ENCODE data around the gene RALGAPA1. TPM values are rescaled to one million over a fixed set of nuclear protein-coding genes. Genes with fewer than 3 reads are reported as not detected.

The RALGAPA1 gene
- total and polyA plus RNA-seq, 2 of the 13 experiments (the other 11 are each of a cell fraction or from before 2014, with no cell fraction given) = 65.0 to 89.2 TPM

DNA sequence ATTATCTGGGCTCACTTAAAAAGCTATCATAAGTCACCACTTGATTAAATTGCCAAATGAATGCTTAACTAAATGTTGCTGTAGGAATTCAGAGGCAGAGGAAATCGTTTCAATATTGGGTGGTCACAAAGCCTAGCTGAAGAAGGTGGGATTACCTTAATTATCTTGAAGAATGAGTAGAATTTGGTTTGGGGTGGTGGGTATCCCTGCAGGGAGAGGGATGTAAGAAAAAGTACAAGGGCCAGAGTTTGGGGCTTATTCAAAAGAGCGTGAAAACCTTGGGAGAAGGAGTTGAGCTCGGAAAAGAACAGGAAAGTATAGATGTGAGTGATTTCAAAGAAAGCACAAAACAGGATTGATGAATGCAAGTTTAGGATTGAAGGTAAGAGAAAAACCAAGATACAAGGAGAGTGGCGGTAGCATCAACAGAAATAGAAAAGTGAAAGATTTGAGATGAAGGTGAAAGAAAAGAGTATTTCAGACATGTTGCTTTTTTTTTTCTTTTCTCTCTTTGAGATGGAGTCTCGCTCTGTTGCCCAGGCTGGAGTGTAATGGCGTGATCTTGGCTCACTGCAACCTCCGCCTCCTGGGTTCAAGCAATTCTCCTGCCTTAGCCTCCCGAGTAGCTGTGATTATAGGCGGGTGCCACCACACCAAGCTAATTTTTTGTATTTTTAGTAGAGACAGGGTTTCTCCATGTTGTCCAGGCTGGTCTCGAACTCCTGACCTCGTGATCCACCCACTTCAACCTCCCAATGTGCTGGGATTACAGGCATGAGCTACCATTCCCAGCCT lies 18.8 kb upstream of the RALGAPA1 start (continued):
- TF ChIP-seq, protein P1, sequence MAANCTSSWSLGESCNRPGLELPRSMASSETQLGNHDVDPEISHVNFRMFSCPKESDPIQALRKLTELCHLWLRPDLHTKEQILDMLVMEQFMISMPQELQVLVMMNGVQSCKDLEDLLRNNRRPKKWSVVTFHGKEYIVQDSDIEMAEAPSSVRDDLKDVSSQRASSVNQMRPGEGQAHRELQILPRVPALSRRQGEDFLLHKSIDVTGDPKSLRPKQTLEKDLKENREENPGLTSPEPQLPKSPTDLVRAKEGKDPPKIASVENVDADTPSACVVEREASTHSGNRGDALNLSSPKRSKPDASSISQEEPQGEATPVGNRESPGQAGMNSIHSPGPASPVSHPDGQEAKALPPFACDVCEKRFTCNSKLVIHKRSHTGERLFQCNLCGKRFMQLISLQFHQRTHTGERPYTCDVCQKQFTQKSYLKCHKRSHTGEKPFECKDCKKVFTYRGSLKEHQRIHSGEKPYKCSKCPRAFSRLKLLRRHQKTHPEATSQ (CRISPR knock-in tag; IDR thresholded peaks at IDR 0.05; ENCODE audit: borderline replicate concordance) = 0 out of 2 replicates have a peak, but pooled peaks have one; percentile 45
- TF ChIP-seq ZNF615 (CRISPR knock-in tag; IDR thresholded peaks at IDR 0.05; ENCODE audit: borderline replicate concordance) (0 out of 2 replicates have a peak, but pooled peaks have one; percentile 2), BRD4 (CRISPR knock-in tag; IDR thresholded peaks at IDR 0.05) (no peak)

DNA sequence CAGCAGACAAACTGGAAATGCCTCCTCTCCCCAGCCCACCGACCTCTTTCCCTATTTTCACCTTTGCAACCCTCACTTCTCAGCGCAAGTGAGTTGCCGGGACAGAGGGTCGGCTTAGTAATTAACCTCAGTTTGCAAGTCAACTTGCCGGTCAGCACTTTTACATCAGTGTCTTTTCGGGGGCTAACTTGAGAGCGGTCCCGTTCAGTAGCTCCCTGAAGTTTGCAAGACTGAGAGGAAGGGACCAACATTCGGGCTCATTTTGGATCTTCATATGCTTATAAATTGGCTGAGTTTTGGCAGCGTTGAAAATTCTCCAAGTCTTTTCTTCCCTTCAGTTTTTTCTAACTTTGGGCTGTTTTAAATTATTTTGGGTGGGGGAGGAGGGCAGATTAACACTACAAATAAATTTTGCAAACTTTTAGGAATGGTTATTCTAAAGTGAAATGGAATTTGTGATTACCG lies 17.9 kb upstream of the RALGAPA1 start:
- Histone ChIP-seq H3K27ac (ENCODE audit: extremely low read length, insufficient read depth, low read length) (peak overlapping the region; percentile 95), H3K9ac (ENCODE audit: insufficient read depth, low read depth, low read length) (peak overlapping the region; percentile 97), H3K4me2 (ENCODE audit: low read depth, low read length) (peak overlapping the region; percentile 83), H3K36me3 (replicated peaks in 1 of 2; ENCODE audit: control insufficient read depth in 1 of 2, insufficient read depth in 2 of 2, low read length in 2 of 2) (peaks cover 6 to 7% of the 10 kb centered on the region in 2 experiments; a peak in 3 of 5 replicates), H3K9me3 (ENCODE audit: low read length) (no peaks in the 10 kb centered on the region), H2AFZ (ENCODE audit: low read length) (peak overlapping the region; percentile 65), H3K27me3 (ENCODE audit: control insufficient read depth in 1 of 2, insufficient read depth in 2 of 2, low read length in 2 of 2) (no peaks in the 10 kb centered on the region; a peak in 1 of 5 replicates), H3K4me3 (replicated peaks in 1 of 3; ENCODE audit: insufficient read depth in 1 of 3, low read depth in 2 of 3, low read length in 3 of 3) (peak overlapping the region; percentile 78 to 99 (median 95)), H3K4me1 (ENCODE audit: insufficient read depth, low read length) (peaks cover 40% of the 10 kb centered on the region), H4K20me1 (ENCODE audit: insufficient read depth, low read length) (no peaks in the 10 kb centered on the region), H3K79me2 (ENCODE audit: insufficient read depth, low read length) (peaks cover 18% of the 10 kb centered on the region)
- no peak for FAIRE-seq
- in situ Hi-C loops (cut with HindIII; ENCODE audit: extremely low pct_ligation_motif_present, low pct_unique_long_range_greater_than_20kb) (no loop called here), intact Hi-C loops (cut with micrococcal nuclease; ENCODE audit: unreplicated experiment) (loop anchor here (1.0 kb wide), 2 partner anchors 18 to 492 kb away; partner anchors contain the start of gene RALGAPA1)
- ATAC-seq = no peak; the same call in 1 of the 3 replicates
- under 1% methylated on average over 11 of the region's 11 CpGs for WGBS (ENCODE audit: low lambda C conversion rate)
- no TSS peak for BruUV-seq (replicated peaks)
- ChIA-PET POLR2A (interaction anchor here (0.6 to 3.0 kb wide), 21 partner anchors 8 to 1792 kb away, joined by 3 to 81 read pairs (median 4); partner anchors contain the start of genes MBIP, MIPOL1, PPP2R3C and PRORP), CTCF (ENCODE audit: low intra/inter-chr PET ratio, low total read pairs) (interaction anchor here (1.2 kb wide), 1 partner anchor 21 kb away, joined by 3 read pairs; no protein-coding TSS in a partner anchor)
- no peak for DNase-seq (ENCODE audit: low spot score)
- TF ChIP-seq SNAI1 (CRISPR knock-in tag; IDR thresholded peaks at IDR 0.05; ENCODE audit: borderline replicate concordance) = 0 out of 2 replicates have a peak, but pooled peaks have one; percentile 85
- no peak; the same call in 1 of the 2 replicates for TF ChIP-seq HOXA5 (CRISPR knock-in tag; IDR thresholded peaks at IDR 0.05)
- no peak for TF ChIP-seq ZSCAN30 (CRISPR knock-in tag; IDR thresholded peaks at IDR 0.05)
- TF ChIP-seq SMAD9 (CRISPR knock-in tag; IDR thresholded peaks at IDR 0.05) = 0 out of 2 replicates have a peak, but pooled peaks have one; percentile 7
- no peak for TF ChIP-seq SOX5 (CRISPR knock-in tag; IDR thresholded peaks at IDR 0.05; ENCODE audit: borderline replicate concordance)
- TF ChIP-seq EP300 (IDR thresholded peaks at IDR 0.05; ENCODE audit: low read depth in 2 of 2, low read length in 2 of 2) = no peak
- no peak for TF ChIP-seq EP300 (CRISPR knock-in tag; IDR thresholded peaks at IDR 0.05; ENCODE audit: borderline replicate concordance)
- peak; percentile 10; the same call in 1 of the 2 replicates for TF ChIP-seq THYN1 (CRISPR knock-in tag; IDR thresholded peaks at IDR 0.05; ENCODE audit: borderline replicate concordance, low read depth)
- TF ChIP-seq NPAS2 (CRISPR knock-in tag; IDR thresholded peaks at IDR 0.05; ENCODE audit: borderline replicate concordance) = no peak
- TF ChIP-seq HNF4G (IDR thresholded peaks at IDR 0.05; ENCODE audit: borderline replicate concordance, low read depth, low read length) = 0 out of 2 replicates have a peak, but pooled peaks have one; percentile 1
- TF ChIP-seq HNF4G (CRISPR knock-in tag; IDR thresholded peaks at IDR 0.05; ENCODE audit: borderline replicate concordance, low read depth) = no peak
- TF ChIP-seq ZBTB3 (CRISPR knock-in tag; IDR thresholded peaks at IDR 0.05; ENCODE audit: borderline replicate concordance, low read depth) = 0 out of 2 replicates have a peak, but pooled peaks have one; percentile 26
- no peak for TF ChIP-seq NFRKB (IDR thresholded peaks at IDR 0.05)
- peak; percentile 21; the same call in 1 of the 2 replicates for TF ChIP-seq MYNN (CRISPR knock-in tag; IDR thresholded peaks at IDR 0.05; ENCODE audit: low read depth)
- peak; percentile 70 for TF ChIP-seq MAFF (IDR thresholded peaks at IDR 0.05; ENCODE audit: low read depth, low read length)
- no peak for TF ChIP-seq ZSCAN25 (CRISPR knock-in tag; IDR thresholded peaks at IDR 0.05)
- TF ChIP-seq ZSCAN31 (CRISPR knock-in tag; IDR thresholded peaks at IDR 0.05; ENCODE audit: low read depth) = 0 out of 2 replicates have a peak, but pooled peaks have one; percentile 22
- no peak for TF ChIP-seq ZBTB7B (CRISPR knock-in tag; IDR thresholded peaks at IDR 0.05)
- peak; percentile 55 for TF ChIP-seq TP53 (CRISPR knock-in tag; conservative IDR thresholded peaks at IDR 0.05)
